A172 (cell line): ENCODE data around the gene BLVRA. TPM values are rescaled to one million over a fixed set of nuclear protein-coding genes. Genes with fewer than 3 reads are reported as not detected.
"Not testable (repeated sequence)": the region's sequence is repeated elsewhere in the genome, so short reads cannot be mapped to it uniquely, and the experiment has no call there.

Experiments
- DNase-seq: peaks from one replicate; pipeline ENCODE4 v3.0.0-alpha.2; 2015; ENCODE audit warnings: low spot score
- total RNA-seq: library from RNA; depleted of rRNA; stranded (reverse); fragments of >200 nt; shearing (Covaris generic); gene quantifications from 2 replicates; pipeline ENCODE4 v1.2.3, GENCODE V29; 2014; rRNA removed

Gene BLVRA, protein sequence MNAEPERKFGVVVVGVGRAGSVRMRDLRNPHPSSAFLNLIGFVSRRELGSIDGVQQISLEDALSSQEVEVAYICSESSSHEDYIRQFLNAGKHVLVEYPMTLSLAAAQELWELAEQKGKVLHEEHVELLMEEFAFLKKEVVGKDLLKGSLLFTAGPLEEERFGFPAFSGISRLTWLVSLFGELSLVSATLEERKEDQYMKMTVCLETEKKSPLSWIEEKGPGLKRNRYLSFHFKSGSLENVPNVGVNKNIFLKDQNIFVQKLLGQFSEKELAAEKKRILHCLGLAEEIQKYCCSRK
- 129 and 138 TPM in 2 replicates for total RNA-seq

DNA sequence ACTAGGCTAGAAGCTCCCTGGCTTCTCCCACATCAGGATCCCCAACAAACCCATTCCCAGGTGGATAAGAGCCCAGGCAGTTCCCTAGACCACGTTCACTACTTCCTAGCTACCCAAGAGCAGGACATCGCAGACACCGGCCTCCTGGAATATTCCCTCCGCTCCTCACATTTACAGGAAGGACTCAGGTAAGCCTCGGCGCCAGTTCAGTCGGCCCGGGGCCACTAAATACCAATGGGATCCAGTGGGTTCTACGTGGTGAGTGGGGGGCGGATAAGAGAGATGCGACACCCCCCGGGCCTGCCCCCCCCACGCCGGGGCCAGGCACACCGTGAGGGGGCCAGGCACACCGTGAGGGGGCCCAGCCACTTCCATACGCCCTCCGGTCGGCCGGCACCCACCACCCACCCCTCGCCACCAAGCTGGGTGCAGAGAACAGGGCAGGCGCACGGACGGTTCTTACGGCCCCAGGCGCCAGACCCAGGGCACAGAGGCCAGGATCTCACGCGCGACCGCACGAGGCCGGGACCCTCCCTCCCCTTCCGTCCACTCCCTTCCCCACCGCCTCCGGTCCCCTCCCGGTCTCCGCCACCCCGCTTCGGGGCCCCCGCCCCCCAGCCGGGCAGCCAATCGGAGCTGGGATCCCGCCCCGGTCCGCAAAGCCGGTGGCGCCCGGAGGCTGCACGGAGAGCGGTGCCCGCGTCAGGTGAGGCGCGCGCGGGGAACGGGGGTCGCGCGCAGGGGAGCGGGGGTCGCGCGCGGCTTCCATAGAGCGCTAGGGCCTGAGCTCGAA is at the start of gene BLVRA:
Gene BLVRA, plus strand, starts transcription at position 652 of the 793 bp plus-strand sequence. CDS start 12,479 bp downstream, outside the sequence.
- DNase-seq = peak; percentile 35

DNA sequence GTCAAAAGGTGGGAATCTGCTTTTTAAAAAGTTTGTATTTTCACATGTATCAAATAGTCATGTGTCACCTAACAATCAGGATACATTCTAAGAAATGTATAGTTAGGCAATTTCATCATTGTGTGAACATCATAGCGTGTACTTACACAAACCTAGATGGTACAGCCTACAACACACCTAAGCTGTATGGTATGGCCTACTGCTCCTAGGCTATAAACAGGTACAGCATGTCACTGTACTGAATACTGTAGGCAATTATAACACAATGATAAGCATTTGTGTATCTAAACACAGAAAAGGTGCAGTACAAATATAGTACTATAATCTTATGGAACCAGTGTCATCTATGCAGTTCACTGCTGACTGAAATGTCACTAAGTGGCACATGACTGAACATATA is 47.0 kb upstream of the BLVRA start:
- no peak for DNase-seq

DNA sequence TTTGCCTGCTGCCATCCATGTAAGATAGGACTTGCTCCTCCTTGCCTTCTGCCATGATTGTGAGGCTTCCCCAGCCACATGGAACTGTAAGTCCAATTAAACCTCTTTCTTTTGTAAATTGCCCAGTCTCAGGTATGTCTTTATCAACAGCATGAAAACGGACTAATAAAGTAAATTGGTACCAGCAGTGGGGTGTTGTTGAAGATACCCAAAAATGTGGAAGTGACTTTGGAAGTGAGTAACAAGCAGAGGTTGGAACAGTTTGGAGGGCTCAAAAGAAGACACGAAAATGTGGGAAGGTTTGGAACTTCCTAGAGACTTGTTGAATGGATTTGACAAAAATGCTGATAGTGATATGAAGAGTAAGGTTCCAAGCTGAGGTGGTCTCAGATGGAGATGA is 42.5 kb upstream of the BLVRA start:
- not testable (repeated sequence) for DNase-seq

DNA sequence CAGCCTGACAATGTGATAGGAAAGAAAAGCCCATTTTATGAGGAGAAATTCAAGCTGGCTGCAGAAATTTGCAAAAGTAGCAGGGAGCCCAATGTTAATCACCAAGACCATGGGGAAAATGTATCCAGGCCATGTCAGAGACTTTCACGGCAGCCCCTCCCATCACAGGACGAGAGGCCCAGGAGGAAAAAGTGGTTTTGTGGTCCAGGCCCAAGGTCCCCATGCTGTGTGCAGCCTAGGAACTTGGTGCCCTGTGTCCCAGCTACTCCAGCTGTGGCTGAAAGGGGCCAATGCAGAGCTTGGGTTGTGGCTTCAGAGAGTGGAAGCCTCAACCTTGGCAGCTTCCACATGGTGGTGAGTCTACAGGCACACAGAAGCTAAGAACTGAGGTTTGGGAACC is 41.9 kb upstream of the BLVRA start:
- no peak for DNase-seq

DNA sequence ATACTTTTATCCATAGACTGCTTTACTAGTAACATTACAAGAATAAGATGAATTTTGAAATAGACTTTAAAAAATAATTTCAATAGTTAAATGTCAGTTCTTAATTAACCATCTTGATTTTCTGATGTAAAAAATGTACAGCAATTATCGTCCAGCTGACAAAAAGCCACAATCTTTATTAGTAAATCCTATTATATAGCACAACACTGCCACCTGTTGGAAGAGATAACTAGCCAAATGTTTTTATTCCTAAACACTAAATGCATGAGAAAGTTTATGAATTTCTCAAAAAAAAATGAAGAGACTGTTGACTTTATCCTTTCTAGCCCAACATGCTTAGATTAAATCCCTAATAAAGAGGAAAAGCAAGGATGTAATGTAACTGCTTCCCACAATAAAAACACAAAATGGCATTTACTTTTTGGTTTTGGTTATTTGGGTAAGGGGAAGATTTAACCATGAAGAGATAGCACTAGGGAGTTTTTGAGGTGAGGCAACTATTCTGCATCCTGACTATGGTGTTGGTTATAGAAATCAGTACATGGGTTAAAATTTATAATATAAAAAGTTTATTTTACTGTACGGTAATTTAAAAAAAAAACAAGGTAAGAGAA is 37.2 kb upstream of the BLVRA start:
- peak; percentile 62 for DNase-seq

DNA sequence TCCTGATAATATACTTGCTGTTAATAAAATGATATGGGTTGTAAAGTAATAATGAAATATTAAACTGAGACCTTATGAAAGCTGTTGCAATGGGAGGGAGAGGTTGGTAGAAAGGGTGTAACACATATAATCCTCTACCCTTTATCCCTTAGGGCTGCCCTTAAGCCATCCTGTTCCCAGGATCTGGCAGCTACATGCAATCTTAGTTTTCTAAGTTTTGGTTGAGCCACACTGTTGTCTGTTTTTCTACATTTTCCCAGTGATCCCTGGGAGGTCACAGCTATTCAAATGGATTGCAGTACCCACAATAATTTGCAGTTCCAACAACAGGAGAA is 35.5 kb upstream of the BLVRA start:
- DNase-seq = no peak

DNA sequence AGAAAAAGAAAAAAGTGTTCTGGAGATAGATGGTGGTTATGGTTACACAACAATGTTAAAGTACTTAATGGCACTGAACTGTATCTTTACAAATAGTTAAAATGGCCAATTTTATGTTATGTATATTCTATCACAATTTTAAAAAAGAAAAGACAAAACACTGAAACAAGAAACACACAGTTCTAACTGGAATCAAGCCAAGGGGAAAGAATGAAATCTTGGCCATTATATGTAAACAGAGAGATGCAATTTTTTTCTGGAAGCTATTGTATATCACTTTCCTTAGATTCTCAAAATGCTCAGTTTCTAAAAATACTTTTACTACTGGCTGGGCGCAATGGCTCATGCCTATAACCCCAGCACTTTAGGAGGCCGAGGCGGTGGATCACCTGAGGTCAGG is 33.2 kb upstream of the BLVRA start:
- no peak for DNase-seq

DNA sequence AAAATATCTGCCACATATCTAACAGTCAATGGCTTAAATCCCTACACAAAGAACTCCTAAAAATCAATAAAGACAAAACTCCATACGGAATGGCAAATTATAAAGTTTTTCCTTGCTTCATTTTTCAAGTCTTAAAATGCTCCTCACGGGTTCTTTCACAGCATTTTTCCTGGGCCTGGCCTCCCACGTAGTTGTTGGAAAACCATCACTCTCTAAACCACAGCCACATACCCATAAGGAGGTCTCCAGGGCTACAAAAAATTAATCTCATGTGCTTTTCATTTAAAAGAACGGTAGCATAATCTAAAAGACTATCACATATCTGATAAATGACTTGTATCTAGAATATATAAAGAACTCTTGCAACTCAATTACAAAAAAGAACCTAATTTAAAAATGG is 32.0 kb upstream of the BLVRA start:
- DNase-seq = no peak

DNA sequence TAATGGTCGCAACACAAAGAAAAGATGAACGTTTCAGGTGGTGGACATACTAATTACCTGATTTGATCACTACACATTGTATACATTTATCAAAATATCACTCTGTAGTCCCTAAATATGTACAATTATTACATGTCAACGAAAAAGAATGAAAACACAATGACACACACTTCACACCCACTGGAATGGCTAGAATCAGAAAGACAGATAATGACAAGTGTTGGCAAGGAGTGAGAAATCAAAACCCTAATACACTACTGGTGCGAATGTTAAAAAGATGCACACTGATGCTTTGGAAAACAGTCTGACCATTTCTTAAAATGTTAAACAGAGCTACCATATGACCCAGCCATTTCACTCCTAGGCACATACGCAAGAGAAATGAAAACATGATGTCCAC is 31.5 kb upstream of the BLVRA start:
- DNase-seq = no peak

DNA sequence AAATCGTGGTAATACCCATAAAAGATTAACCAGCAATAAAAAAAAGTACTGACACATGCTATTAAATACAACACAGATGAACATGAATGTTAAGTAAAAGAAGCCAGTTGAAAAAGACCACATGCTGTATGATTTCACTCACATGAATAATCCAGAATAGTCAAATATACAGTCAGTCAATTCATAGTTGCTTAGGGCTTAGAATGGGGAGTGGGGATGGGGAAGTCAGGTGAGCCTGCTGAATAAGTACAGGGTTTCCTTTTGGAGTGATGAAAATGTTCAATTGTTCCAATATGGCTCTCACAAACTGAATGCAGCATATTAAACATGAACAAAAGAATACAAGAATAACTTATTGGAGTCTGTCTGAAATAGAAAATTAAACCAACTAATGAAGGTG is 31.0 kb upstream of the BLVRA start:
- DNase-seq = no peak

DNA sequence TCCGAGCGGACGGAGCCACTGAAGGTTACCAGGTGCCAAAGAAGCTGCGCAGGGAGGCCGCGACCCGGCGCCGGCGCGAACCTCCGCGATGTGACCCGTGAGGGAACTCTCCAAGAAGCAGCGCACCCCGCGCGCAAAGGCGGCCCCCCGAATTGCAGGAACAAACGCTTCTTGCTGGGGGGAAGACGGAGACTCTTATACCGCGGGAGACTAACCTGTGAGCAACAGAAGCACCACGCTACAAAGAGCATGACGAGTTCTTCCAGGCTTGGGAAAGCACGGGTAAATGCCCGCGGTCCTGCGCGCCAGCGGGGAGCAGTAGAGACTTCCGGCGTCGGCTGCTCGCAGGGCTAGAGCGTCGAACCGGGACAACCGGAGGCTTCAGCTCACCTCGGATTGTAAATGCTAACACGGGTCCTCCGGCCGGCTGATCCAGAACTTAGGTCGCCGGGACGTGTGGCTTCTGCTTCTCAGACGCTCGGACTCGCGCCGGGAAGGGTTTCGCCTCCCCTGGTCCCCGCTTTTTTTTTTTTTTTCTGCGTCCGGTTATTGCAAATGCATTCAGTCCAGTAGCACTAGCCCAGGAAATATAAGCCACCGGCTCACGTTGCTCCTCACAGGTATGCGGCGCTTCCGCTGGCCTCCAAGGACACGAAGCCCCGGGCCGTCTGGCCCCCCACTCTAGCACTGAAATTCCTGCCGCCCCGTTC is 29.1 kb upstream of the BLVRA start, which contains the start of gene COA1:
Gene COA1, minus strand, starts transcription at position 310 of the 710 bp plus-strand sequence. CDS start 80,909 bp downstream, outside the sequence.
- peak; percentile 91 for DNase-seq

DNA sequence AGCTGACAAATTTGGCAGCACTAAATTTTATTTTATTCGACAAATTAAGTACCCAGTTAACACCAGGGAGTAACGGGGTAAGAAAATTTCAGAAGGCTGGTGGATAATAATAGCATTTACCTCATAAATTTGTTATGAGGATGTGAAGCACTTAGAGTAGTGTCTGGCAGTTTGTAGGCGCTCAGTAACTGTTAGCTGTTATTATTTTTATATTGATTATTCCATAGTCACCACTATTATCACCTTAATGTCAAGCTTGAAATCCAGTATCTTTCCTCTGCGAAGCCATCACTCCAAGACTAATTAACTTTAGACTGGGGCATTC is 28.6 kb upstream of the BLVRA start:
- DNase-seq = no peak

DNA sequence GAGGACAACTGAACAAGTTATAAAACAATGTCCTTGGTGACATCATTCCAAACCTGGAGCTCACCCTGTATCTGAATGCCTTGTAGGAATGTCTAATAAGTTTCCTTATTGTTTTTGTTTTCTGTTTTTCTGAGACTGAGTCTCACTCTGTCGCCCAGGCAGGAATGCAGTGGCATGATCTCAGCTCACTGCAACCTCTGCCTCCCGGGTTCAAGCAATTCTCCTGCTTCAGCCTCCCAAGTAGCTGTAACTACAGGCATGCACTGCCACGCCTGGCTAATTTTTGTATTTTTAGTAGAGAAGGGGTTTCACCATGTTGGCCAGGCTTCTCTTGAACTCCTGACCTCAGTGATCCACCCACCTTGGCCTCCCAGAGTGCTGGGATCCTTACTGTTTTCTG is 27.0 kb upstream of the BLVRA start:
- DNase-seq = not testable (repeated sequence)

DNA sequence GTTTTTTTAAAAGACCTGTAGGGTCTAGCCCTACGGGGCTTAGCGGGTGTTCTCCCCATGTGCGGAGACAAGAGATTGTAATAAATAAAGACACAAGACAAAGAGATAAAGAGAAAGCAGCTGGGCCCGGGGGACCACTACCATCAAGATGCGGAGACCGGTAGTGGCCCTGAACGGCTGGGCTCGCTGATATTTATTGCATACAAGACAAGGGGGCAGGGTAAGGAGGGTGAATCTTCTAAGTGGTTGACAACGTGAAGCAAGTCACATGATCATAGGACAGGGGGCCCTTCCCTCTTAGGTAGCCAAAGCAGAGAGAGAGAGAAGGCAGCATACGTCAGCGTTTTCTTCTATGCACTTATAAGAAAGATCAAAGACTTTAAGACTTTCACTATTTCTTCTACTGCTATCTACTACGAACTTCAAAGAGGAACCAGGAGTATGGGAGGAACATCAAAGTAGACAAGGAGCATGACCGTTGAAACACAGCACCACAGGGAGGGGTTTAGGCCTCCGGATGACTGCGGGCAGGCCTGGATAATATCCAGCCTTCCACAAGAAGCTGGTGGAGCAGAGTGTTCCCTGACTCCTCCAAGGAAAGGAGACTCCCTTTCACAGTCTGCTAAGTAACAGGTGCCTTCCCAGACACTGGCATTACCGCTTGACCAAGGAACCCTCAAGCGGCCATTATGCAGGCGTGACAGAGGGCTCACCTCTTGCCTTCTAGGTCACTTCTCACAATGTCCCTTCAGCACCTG is 23.7 kb upstream of the BLVRA start:
- not testable (repeated sequence) for DNase-seq

DNA sequence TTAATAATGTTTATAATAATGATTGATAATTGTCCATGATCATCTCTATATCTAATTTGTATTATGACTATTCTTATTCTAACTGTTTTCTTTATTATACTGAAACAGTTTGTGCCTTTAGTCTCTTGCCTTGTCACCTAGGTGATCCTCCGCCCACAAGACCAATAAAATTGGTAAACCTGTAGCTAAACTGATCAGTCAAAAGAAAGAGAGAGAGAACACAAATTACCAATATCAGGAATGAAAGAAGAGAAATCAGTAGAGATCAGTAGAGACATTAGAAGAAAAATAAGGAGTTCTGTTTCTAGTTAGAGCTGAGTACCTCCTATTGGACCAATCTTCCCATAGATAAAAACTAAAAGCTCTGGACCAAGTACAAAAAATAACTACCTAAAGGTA is 23.1 kb upstream of the BLVRA start:
- no peak for DNase-seq

DNA sequence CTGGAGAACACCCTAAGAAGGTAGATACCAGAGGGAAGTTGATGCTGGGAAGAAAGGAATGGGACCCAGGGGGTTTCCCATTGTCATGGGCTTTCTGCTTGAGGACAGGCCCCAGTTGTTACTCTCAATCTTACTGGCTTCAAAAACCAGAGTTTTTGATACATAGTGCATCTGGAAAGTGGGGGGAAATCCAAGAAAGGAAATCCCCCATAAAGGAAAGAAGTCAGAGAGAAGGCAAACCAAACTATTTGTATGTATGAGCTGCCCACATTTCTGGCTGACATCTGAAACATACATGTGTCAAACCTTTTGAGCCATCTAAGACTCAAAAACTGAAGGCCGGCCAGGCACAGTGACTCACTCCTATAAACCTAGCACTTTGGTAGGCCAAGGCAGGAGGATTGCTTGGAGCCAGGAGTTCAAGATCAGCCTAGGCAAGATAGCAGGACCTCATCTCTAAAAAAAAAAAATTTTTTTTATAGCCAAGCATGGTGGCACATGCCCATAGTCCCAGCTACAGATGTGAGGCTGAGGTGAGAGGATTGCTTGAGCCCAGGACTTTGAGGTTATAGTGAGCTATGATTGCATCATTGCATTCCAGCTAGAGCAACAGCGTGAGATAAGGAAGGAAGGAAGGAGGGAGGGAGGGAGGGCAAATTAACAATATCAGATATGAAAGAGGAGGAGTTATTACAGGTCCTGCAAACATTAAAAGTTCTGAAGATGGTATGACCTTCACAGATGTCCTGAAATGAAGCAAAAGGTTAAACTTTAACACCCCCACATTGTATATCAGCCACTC is 22.5 kb upstream of the BLVRA start:
- DNase-seq = peak; percentile 46

DNA sequence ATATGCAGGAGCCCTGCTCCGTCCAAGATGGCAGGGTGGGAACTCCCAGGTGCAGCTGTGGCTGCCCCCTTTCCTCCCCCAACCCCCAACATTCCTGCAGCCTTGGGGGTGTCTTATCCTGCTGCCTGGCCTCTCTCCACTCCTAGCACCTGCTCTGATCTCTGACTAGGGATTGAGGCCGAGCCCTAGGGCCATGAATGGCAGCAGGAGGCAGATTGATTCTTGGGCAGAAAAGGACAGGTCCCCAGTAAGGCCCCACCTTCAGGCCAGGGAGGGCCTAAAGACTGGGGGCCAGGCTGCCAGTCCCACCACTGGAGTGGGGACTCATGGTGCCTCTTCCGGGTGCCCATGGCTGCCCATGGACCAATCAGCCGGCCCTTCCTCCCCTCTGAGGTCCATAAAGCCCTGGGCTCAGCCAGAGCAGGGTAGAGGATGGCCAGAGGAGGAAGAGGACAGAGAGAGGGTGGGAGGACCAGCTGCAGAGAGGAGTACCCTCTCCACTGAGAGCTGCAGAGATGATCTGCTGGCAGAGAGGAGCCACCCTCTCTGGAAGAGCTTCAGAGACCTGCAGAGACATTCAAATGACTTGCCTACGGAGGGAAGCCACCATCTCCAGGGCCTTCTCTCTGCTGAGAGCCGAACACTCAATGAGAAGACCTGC is 20.9 kb upstream of the BLVRA start:
- no peak for DNase-seq

DNA sequence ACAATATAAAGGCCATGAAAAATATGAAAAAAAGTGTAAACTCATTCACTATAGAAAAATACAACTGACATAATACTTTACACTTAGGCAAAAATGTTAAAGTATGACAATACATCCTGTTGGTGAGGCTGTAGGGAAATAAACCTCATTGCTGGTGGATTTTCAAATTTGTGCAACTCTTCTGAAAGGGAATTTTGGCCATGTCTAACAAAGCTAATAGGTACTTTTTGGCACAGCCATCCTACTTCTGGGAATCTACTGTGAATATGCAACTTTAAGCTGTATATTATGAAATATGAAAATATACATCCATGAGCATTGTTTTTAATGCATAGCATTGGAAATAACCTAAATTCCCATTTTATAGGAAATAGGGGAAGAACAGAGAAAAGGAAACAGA is 15.8 kb upstream of the BLVRA start:
- DNase-seq = no peak

DNA sequence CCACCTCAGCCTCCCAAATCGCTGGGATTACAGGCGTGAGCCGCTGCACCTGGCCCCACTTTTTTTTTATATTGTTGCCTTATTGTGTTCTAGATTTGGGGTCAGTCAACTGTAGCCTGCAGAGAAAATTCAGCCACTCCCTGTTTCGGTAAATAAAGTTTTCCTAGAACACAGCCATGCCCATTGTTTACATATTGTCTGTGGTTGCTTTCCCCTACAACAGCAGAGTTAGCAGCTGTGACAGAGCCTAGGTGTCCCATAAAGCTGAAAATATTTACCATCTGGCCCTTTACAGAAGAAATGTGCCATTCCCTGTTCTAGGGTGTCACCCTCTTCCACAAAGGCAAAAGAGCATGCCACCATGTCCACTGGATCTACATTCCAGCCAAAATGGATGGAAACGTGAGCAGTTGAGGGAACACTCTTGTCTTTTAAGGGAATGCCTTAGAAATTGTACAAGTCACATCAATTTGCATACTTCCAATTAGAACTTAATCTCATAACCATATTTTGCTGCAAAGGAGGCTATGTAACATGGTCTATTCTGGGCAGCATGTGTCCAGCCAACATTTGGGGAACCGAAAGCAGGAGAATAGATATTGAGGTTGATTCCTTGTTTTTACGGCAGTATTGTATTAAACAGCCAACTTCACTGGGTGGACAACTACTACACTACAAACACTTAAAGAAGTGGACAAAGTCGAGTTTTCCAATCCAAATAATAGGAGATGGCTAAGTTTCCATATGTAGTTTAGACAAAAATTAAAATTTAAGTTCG is 11.0 kb upstream of the BLVRA start:
- no peak for DNase-seq
